ENCODE results near the gene GABRG3.
A peak's percentile ranks its signal among the peaks of the same experiment; 100 is the strongest.
"Not testable (repeated sequence)": the region's sequence is repeated elsewhere in the genome, so short reads cannot be mapped to it uniquely, and the experiment has no call there.

GABRG3 gene

DNA sequence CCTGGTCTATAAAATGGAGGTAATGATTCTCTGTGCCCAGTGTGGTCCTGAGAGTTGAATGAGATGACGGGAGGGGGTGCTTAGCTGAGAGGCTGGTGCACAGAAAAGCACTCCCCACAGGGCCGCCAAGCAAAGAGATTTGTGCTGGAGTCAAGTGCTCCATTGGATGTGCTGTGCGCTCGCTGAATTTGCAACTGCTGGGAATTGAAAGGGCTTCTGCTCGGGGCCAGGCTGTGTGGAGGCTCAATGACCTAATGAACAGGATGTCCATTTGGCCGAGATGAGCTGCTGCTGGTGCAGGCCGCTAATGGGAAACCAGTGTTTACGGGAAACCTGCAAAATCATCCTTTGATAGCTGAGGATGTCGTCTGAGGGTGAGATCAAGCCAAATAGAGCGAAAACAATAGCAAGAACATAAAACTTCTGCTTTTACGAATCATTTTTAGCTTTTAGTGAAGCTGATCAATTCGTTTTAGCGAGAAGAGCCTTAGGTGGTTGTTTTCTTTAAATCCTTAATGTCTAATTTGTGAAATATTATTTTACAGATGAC, 211.7 kb downstream of the GABRG3 start:
- no peak for DNase-seq (ENCODE audit: low read depth)

- no peak for DNase-seq (ENCODE audit: low read depth)
Observed at GRCh38 chr15:27183201-27183600, 212.2 kb downstream of the GABRG3 start.

- DNase-seq (ENCODE audit: low read depth) = not testable (repeated sequence)
Observed at GRCh38 chr15:27191515-27191914, 220.5 kb downstream of the GABRG3 start.

GRCh38 chr15:27196691-27197090, 225.7 kb downstream of the GABRG3 start:
- DNase-seq (ENCODE audit: low read depth) = no peak

GRCh38 chr15:27201425-27201824, 230.4 kb downstream of the GABRG3 start:
- no peak for DNase-seq (ENCODE audit: low read depth)

DNA sequence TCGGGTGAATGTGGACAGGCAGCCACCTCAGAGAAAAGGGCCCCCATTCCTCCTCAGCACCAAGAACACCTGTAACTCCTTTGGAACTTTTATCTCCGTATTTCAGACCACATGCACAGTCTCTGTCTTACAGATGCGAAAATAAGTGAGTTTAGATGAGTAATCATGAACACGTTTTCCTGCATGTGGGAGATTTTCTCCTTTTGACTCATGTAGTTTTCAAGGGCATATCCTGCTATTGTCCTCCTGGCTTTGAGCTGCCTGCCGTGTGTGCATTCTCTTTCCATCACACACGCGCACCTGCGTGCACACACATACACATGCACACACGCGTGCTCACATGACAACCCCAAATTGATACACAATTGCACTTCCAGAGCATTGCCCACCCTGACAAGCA, 239.2 kb downstream of the GABRG3 start:
- no peak for DNase-seq (ENCODE audit: low read depth)

- DNase-seq (ENCODE audit: low read depth) = no peak
Observed at GRCh38 chr15:27214032-27214431, 243.1 kb downstream of the GABRG3 start.

GRCh38 chr15:27214961-27215360, 244.0 kb downstream of the GABRG3 start:
- DNase-seq (ENCODE audit: low read depth) = no peak

DNA sequence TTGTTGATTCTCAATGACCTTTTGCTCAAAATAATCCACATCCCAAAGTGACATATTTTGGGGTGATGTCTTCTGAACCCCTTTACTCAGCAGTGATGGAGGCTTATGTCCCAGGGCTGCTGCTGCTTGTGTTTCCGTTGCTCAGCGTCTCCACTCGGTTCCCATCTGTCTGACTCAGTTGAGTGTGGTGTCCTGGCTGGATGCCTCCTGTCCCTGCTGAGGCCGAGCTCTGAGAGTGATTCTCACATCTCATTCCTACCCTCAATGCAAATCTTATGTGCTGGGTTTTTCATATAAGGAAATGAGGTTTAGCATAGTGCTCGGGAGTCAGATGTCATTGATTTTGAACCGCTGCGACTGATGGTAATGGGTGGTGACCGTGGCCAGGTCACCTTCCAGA, 247.4 kb downstream of the GABRG3 start:
- no peak for DNase-seq (ENCODE audit: low read depth)

- DNase-seq (ENCODE audit: low read depth) = no peak
Observed at GRCh38 chr15:27219636-27220035, 248.7 kb downstream of the GABRG3 start.

DNA sequence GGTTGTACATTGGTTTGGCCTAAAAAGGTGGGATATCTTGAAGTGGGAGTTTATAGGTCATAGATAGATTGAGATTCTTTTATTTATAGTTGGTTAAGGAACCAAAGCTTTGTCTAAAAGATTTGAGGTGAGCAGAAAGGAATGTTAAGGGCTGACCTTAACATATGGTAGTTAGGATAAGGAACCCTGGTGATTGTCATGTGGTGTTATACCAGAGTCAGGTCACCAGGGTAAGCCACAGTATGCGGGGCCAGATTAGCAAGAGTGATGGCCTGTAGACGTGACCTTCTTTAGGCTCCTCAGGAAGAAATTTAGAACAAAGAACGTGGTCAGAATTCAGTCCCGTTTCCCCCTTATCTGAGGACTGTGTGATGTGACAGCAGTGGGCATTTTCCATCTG, 249.2 kb downstream of the GABRG3 start:
- no peak for DNase-seq (ENCODE audit: low read depth)

- peak; percentile 26 for DNase-seq (ENCODE audit: low read depth)
Observed at GRCh38 chr15:27222479-27222878, 251.5 kb downstream of the GABRG3 start.

DNA sequence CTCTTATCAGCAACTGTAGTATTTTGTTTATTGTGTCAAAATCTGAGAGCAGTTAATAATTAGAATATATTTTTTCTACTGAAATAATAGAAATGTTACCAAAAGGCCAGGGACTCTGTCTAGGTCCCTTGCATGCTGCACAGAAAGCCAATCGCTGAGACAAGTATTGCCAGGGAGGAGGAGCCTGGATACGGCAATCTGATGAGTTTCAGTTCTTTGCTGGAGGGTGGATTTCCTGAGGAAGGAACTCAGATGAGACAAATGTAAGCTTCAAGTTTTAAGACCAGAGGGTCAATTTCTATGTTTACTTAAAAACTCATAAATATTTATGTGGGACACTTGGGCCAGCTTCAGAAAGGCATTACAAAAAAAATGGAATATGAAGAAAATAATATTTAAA, 252.2 kb downstream of the GABRG3 start:
- no peak for DNase-seq (ENCODE audit: low read depth)

DNA sequence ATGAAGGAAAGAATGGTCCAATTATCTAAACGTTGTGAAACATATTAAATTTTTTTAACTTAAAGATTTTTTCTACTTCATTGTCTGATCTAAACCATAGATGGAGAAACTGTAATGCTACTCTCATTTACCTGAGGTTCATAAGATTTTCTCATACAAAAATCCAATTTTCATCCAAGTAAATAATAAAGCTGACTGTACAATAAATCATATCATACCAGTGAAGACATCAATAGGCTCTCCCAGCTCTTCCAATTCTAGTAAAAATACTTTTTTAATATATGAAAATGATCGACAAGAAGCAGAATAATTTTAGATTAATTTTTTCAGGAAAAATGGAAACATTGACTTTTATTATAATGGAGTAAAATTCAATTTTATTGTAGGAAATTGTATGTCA, 260.8 kb downstream of the GABRG3 start:
- no peak for DNase-seq (ENCODE audit: low read depth)

GRCh38 chr15:27232876-27233275, 261.9 kb downstream of the GABRG3 start:
- no peak for DNase-seq (ENCODE audit: low read depth)

GRCh38 chr15:27234593-27234992, 263.6 kb downstream of the GABRG3 start:
- no peak for DNase-seq (ENCODE audit: low read depth)

DNA sequence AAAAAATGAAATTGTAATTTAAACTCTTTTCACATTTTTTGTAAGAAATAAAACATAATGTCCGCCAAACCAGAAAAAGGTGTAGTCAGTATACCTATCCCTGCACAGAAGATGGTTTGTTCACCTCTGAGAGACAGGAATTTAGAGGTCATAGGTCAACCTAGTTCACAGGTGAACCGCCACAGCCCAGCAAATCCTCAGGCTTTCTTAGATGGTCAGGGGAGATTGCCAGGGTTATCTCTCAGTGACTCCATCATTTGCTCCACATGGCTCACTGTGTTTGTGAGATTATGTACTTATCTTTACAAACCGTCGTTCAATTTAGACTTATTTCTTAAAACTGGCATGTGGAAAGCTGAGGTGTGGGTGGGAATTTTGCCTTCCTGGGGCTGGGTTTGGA, 264.2 kb downstream of the GABRG3 start:
- no peak for DNase-seq (ENCODE audit: low read depth)

DNA sequence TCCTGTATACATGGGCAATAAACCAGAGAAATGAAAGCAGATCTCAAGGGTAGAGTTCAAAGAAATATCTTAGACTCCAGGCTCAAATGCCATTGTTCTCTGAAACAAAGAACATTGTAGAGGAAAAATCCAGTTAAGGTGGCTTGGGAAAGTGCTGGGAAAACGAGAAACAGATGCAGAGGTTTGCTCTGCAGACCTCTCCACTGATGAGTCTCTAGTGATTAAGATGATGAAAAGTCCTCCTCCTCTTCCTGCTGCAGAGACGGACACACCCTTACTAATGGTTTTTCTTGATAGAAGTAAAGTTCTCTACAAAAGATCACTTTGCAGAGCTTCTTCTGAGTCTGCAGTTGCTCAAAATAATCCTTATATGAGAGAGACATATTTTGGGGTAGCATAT, 264.7 kb downstream of the GABRG3 start:
- no peak for DNase-seq (ENCODE audit: low read depth)

DNA sequence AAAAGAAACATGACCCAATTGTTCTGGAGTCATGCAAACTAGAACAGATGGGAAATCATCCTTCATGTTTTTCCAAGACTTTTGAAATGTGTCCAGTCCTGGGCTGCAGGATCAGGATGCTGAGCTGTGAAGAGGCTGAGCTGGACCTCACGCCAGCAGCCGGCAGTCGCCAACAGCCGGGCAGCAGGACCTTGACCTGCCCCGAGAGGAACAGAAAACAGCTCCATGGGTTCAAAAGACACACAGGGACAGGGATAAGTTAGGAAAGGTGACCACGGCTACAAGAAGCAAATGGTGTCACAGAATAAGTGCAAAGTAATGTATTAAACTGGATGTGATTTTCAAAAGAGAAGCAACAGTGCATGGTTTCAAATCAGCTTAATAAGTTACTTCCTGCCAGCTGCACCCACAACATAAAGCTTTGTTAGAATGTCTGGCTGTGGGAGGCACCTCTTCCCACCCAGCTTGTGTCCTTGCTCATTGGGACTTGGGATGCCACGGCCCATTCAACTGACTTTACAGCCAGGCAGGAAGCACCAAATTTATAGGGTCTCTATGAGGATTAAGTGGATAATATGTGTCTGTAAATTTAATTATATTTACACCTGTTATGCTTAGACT, 266.4 kb downstream of the GABRG3 start:
- DNase-seq (ENCODE audit: low read depth) = no peak

GRCh38 chr15:27238209-27238608, 267.2 kb downstream of the GABRG3 start:
- no peak for DNase-seq (ENCODE audit: low read depth)

- no peak for DNase-seq (ENCODE audit: low read depth)
Observed at GRCh38 chr15:27238707-27239423, 267.9 kb downstream of the GABRG3 start.

DNA sequence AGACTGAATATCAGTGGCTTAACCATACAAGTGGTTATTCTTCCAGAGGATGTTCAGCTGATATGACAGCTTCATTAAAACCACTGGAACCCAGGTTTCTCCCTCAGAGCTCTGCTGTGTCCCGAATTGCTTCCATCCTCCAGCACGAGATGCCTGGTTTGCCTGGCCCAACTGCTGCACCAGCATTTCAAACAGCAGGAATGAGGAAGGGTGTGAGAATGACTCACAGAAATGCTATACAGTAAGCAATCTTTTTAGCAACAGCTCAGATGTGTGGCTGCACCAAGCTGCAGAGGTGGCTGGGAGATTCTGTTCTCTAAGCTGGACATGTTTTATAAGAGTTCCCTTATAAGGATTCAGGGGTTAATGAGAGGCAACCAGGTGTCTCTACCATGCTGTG, 271.0 kb downstream of the GABRG3 start:
- DNase-seq (ENCODE audit: low read depth) = no peak

- DNase-seq (ENCODE audit: low read depth) = no peak
Observed at GRCh38 chr15:27244047-27244446, 273.1 kb downstream of the GABRG3 start.

DNA sequence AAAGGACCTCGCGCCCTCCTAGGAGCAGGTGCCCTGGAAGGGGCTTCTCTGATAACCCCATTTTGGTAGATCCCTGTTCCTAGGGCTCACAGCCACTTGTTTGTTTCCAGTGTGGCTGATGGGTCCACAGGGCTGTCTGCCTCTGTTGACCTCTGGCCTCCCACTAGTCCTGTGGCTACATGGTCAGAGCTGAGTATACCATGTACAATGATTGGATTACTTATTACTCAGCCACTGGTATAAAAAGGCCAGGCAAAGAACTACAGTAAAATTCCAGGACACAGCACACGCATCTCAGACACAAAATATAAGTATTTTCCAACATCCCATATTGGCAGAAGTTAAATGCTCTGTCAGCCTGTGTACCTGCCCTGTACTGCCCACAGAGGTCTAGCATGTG, 277.3 kb downstream of the GABRG3 start:
- DNase-seq (ENCODE audit: low read depth) = no peak

All from GM04503 (cell line).